Retinal pigment epithelial cell (primary cell): ENCODE measurements around the gene XKR3.
"Not testable (repeated sequence)": the region's sequence is repeated elsewhere in the genome, so short reads cannot be mapped to it uniquely, and the experiment has no call there.

Source experiments
- DNase-seq: peaks from one replicate; pipeline ENCODE4 v3.0.0-alpha.2; 2010; ENCODE audit warnings: low read depth
- H3K4me3 ChIP-seq: 2 replicates; pipeline ENCODE4 v1.5.1; 2011; ENCODE audit warnings: mild to moderate bottlenecking, low read length, control low read depth, moderate library complexity
- TF ChIP-seq, protein P1 (sequence below): conservative IDR thresholded peaks from 2 replicates; pipeline ENCODE4 v1.5.1; 2011; ENCODE audit warnings: low read depth, low read length, control low read depth, inconsistent platforms

XKR3 gene

DNA sequence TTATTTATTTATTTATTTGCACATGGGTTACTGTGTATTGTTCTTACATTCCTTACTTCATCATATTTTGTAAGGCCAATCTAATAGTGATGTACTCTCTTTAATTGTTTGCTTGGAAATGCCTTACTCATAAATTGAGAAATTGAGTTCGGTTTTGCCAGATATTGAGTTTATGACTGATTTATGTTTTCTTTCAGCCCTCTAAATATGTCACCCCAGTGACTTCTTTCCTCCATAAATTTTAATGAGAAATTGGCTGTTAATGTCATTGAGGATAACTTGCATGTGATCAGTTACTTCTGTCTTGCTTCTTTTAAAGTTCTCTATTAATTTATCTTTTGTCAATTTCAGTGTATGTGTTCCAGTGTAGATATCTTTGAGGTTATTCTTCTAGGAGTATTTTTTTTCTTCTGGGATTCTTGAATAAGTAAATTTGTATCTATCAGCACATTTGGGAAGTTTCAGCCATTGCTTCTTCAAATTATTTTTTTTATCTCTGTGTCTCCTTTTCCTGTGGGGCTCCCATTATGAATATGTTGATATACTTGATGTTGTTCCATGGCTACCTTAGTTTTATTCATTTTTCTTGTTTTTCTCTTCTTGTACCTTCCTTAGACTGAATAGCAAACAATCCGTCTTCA, 47.8 kb downstream of the XKR3 start:
- no peak overlapping the region for H3K4me3 ChIP-seq
- no peak for DNase-seq
- TF ChIP-seq, protein P1, sequence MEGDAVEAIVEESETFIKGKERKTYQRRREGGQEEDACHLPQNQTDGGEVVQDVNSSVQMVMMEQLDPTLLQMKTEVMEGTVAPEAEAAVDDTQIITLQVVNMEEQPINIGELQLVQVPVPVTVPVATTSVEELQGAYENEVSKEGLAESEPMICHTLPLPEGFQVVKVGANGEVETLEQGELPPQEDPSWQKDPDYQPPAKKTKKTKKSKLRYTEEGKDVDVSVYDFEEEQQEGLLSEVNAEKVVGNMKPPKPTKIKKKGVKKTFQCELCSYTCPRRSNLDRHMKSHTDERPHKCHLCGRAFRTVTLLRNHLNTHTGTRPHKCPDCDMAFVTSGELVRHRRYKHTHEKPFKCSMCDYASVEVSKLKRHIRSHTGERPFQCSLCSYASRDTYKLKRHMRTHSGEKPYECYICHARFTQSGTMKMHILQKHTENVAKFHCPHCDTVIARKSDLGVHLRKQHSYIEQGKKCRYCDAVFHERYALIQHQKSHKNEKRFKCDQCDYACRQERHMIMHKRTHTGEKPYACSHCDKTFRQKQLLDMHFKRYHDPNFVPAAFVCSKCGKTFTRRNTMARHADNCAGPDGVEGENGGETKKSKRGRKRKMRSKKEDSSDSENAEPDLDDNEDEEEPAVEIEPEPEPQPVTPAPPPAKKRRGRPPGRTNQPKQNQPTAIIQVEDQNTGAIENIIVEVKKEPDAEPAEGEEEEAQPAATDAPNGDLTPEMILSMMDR, result no peak

DNA sequence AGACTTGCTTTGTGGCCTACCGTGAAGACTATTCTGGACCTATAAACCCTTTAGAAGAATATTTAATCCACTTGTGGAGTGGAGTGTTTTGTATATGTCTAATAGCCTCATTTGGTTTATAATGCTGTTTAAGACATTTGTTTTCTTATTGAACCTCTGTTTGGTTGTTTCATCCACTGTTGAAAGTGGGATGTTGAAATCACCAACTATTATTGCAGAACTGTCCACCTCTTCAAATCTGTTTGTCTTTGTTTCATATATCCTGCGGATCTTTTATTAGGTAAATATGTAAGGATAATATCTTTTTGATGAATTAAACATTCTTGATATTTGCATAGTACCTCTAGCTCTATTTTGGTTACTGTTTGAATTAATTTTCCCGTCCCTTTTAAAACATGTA, 49.1 kb downstream of the XKR3 start:
- TF ChIP-seq, protein P1, result no peak
- no peak overlapping the region for H3K4me3 ChIP-seq

DNA sequence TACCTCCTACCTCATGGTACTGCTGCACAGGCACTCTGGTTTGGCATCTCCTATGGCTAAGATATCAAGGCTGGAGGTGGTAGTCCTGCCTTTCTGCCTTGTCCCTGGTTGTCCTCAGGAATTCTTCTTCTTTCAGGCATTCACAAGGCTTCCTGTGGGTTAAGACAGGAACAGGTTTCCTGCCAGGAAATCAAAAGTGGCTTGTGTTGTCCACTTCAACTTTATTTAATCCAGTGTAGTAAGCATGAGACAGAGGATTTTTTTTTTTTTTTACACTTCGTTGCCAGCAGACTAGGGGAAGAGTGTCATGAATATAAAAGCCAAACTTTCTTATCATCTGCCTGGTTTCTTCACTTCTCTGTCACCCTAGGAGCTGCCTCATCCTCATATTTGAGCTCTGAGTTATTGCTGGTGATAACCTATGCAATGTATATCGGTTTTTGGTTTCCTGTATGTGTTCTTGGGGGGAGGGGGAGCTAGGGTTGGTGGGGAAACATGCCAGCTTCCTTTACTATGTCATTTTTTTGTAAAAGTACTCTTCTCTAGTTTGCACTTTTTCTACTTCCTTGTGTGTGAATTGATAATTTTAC, 50.2 kb downstream of the XKR3 start:
- no peak for DNase-seq
- TF ChIP-seq, protein P1, result no peak
- no peak overlapping the region for H3K4me3 ChIP-seq

More for the DNA sequence above, 49.1 kb downstream of the XKR3 start:
- no peak for DNase-seq

DNA sequence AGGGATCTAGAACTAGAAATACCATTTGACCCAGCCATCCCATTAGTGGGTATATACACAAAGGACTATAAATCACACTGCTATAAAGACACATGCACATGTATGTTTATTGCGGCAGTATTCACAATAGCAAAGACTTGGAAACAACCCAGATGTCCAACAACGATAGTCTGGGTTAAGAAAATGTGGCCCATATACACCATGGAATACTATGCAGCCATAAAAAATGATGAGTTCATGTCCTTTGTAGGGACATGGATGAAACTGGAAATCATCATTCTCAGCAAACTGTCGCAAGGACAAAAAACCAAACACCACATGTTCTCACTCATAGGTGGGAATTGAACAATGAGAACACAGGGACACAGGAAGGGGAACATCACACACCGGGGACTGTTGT, 53.6 kb downstream of the XKR3 start:
- not testable (repeated sequence) for DNase-seq

DNA sequence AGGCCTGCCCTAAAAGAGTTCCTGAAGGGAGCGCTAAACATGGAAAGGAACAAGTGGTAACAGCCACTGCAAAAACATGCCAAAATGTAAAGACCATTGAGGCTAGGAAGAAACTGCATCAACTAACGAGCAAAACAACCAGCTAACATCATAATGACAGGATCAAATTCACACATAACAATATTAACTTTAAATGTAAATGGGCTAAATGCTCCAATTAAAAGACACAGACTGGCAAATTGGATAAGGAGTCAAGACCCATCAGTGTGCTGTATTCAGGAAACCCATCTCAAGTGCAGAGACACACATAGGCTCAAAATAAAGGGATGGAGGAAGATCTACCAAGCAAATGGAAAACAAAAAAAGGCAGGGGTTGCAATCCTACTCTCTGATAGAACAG, 57.3 kb downstream of the XKR3 start:
- DNase-seq, H3K4me3 ChIP-seq: not testable (repeated sequence)

More for the DNA sequence above, 53.6 kb downstream of the XKR3 start:
- H3K4me3 ChIP-seq, result not testable (repeated sequence)

DNA sequence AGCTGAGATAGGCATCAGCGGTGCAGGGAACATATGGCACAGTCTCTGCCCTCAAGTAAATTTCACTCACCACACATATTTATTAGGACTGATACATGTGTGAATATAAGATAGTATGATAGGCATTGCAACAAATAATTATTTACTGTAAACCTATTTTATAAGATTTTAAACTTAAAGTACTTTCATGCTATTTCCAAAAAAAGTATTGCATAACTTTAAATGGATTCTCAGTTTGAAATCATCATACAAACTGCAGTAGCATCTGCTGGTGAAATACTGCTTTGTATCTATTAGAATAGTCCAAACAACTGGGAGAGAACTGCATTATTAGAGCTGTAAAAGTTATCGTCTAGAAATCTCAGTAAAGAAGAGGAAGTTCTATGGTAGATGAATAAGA, 63.0 kb downstream of the XKR3 start:
- H3K4me3 ChIP-seq, DNase-seq: not testable (repeated sequence)

DNA sequence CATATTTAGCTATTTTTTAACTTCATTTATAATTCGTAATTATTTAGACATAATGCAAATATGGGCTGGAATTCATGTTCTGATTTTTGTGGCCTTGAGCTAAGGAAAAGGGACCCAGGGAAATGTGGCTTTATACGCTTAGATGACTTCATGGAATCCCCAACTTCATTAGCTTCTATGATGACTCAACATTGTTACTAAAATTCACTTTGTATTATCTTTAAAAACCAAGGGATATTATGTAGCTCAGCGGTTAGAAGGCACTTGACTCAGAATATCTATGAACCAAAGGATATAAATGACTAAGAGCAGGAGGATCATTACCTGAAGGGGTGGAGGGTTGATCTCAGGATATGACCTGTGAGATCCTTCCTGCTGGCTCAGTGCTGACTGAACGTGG, 64.8 kb downstream of the XKR3 start:
- not testable (repeated sequence) for H3K4me3 ChIP-seq, DNase-seq

DNA sequence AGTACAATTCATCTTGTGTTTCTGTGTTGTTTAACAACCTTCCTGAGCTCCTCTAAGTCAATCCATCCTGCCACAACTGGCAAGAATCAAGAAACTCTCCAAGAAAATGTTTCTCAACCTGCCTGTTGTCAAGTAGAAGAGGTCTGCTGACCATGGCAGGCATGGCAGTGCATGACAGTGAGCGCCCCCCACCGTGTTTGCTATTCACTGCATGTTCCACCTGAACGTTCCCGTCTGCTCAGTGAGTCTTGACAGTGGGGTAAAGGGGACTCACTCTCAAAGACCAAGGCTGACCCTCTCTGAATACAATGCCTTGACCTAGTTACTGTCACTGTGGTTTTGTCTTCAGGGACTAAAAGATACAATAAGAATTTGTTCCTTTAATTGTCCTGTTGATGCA, 75.9 kb downstream of the XKR3 start:
- DNase-seq, H3K4me3 ChIP-seq: not testable (repeated sequence)

DNA sequence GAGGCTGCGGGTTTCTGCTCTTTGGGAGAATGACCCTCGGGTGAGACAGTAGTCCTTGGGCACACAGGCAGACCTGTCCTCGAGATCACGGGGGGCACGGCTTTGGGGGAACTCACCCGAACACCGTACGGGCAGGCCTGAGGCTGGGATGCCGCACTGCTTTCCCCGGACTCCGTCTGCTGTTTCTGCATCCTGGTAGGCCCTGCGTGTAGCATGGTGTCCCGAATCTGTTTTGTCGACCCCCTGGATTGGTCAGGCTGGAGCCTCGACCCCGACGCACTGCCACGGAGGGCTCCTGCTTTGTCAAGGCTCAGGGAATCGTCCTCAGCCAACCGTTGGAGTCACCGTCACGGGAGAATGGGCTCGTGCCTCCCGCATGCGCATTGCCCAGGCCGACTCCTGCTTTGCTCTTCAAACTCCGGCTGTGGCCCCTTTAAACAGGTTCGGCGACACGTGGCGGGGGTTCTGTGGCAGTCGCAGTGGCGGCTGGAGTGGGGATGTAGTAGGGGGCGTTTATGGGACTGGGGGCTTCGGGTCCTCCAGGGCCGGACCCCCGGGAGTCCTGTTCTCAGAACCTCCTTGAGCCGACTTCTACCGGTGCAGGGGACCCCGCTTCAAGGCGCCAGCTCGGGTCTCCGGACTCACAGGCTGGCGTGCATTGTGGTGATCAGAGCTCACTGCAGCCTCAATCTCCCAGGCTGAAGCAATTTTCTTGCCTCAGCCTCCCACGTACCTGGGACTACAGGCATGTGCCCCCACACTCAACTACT, 76.9 kb downstream of the XKR3 start:
- not testable (repeated sequence) for DNase-seq, H3K4me3 ChIP-seq

DNA sequence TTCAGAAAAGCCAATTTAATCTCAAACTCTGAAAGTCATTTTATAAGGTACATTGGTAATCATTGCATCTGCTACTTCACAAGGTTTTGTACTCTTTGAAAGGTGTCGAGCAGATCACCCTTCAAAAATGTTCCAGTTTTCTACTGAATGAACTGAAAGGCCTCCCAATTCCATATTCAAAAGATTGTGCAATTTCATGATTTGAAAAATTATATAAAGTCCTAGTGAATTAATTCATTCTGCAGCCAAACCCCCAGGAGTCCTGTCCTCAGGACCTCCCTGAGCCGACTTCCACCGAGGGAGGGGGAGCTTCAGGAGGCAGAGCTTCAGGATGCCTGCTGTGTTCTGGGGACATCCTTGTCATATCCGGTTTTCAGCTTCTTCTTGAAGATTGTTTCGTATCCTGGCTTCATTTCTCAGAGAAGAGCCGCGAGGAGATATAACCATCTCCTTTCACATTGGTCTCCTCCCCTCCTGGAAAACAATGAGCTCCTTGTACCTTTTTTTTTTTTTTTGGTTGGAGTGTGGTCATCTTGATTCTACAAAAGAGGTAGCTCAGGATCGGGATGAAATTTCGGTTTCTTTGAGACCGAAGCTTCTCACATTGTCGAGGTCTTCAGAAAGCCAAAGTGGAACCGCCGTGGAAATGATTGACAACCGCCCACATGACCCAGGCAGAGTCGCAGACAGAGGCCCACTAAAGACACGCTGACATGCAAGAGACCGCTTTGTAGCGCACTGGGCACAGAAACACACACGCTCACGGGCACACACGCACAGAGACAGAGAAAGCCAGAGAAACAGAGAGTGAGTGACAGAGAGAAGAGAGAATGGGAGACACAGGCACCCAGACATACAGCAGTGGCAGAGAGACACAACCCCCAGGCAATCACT, 77.7 kb downstream of the XKR3 start:
- DNase-seq, H3K4me3 ChIP-seq: not testable (repeated sequence)

DNA sequence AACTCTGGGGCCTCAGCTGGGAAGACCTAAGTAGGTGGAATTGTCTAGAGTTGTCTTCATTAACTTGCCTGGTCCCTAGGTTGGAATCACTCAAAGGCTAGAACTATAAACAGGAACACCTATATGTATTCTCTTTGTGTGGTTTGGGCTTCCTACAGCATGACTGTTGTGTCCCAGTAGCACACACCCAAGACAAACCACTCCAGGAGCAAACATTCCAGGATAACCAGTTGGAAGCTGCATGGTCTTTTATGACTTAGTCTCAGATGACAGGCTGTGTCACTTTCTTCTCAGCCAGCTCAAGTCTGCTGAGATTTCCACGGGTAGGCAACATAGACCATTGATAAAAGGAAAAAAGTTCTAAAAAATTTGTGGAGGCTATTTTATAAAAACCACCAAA, 90.9 kb downstream of the XKR3 start:
- not testable (repeated sequence) for DNase-seq, H3K4me3 ChIP-seq
